Measurements from ENCODE around the gene TOP2A. TPM values are rescaled to one million over a fixed set of nuclear protein-coding genes. Genes with fewer than 3 reads are reported as not detected.

The TOP2A gene
- total RNA-seq, 1 experiment from 2014 or later: 237 TPM

DNA sequence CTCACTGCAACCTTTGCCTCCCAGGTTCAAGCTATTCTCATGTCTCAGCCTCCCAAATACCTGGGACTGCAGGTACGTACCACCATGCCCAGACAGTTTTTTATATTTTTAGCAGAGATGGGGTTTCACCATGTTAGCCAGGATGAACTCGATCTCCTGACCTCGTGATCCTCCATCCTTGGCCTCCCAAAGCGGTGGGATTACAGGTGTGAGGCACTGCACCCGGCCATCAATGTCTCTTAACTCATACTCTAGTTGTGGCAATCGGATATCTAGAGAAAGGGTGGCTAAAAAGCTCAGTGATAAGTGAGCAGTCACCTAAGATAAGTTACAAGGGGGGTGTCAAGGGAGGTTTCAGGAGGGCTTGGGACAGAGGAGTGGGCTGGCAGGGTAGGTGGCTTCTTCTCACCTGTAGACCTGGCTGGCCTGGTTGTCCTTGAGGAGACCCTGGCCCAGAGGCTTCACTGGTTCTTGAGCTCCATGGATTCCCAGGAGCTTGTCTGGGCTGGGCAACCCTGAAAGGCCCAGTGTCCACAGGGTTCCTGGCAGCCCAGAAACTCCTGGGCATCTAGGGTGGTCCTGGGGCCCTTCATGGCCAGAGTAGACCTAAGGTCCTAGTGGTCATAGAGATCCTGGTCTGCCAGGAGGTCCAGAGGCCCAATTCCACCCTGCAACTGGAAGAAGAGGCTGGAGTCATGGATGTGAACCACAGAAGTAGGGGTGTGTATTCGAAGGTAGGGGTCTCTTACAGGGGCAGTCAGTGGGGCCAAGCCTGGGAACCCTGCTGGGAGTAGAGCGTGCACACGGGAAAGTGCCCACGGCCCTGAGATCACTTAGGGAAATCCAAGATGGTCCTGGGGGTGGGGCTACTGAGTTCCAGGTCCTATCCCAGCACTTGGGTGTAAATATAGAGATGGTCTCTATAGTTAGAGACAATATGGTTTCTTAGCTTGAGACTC is 12.9 kb upstream of the TOP2A start:
- Mint-ChIP-seq H3K27ac (ENCODE audit: unreplicated experiment) (no peak overlapping the region), H3K36me3 (ENCODE audit: insufficient read depth, unreplicated experiment) (peaks cover 5% of the 10 kb centered on the region), H3K27me3 (ENCODE audit: insufficient read depth, unreplicated experiment) (no peaks in the 10 kb centered on the region), H3K4me3 (ENCODE audit: unreplicated experiment) (no peak overlapping the region), H3K9me3 (ENCODE audit: unreplicated experiment) (no peaks in the 10 kb centered on the region), H3K4me1 (ENCODE audit: low read depth, unreplicated experiment) (peaks cover 11% of the 10 kb centered on the region)
- Histone ChIP-seq H3K9me3 (peaks cover 6% of the 10 kb centered on the region), H3K27me3 (replicated peaks; ENCODE audit: control insufficient read depth, insufficient read depth, low read length) (no peaks in the 10 kb centered on the region), H3K4me3 (ENCODE audit: low read depth, low read length) (no peak overlapping the region), H3K4me1 (no peaks in the 10 kb centered on the region), H3K36me3 (ENCODE audit: control insufficient read depth, insufficient read depth, low read length) (no peaks in the 10 kb centered on the region)
- ChIA-PET POLR2A (interaction anchor here (0.5 to 1.2 kb wide), 2 partner anchors 12 to 250 kb away, joined by 3 read pairs; partner anchors contain the start of gene TOP2A), CTCF (no interaction called here)
- no TSS peak for BruUV-seq (replicated peaks)
- TF ChIP-seq CTCF (IDR thresholded peaks at IDR 0.05; ENCODE audit: insufficient read depth in 1 of 2, low read depth in 1 of 2, low read length in 1 of 2, severe bottlenecking in 1 of 2, unreplicated experiment in 1 of 2): no peak
- peak in 1 of 2 experiments; percentile 11 for DNase-seq
- intact Hi-C loops (cut with micrococcal nuclease; ENCODE audit: unreplicated experiment): no loop called here

DNA sequence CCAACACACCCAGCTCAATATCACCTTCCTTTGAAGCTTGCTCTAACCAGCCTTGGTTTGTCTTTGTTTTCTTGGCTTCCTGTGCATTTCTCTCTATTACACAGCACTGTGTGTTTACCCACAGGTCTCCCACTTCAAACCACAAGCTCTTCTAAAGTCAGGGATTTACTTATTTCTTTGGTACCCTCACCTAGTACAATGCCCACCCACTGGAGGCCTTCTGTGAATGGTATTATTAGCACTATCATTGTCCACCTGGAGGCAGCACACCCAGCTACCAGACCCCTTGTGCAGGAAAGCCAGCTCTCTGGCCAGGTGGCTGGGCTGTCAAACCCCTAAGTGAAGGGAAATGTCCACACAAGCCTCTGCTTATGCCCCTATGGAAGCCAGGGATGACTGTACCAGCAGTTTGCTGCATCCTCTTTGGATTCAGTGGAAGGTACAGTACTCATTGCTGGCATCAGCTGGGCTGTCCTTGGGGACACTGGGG is 9.4 kb upstream of the TOP2A start:
- no peaks in the 10 kb centered on the region for H3K36me3 ChIP-seq (ENCODE audit: control insufficient read depth, insufficient read depth, low read length)
- no peak overlapping the region for H3K4me3 Mint-ChIP-seq (ENCODE audit: unreplicated experiment)
- no peak for TF ChIP-seq CTCF (IDR thresholded peaks at IDR 0.05; ENCODE audit: insufficient read depth in 1 of 2, low read depth in 1 of 2, low read length in 1 of 2, severe bottlenecking in 1 of 2, unreplicated experiment in 1 of 2)
- no peaks in the 10 kb centered on the region for H3K27me3 Mint-ChIP-seq (ENCODE audit: insufficient read depth, unreplicated experiment)
- peaks cover 4% of the 10 kb centered on the region for H3K4me1 Mint-ChIP-seq (ENCODE audit: low read depth, unreplicated experiment)
- H3K9me3 Mint-ChIP-seq (ENCODE audit: unreplicated experiment): no peaks in the 10 kb centered on the region
- H3K36me3 Mint-ChIP-seq (ENCODE audit: insufficient read depth, unreplicated experiment): peaks cover 5% of the 10 kb centered on the region
- BruUV-seq (replicated peaks): no TSS peak
- no peak overlapping the region for H3K27ac Mint-ChIP-seq (ENCODE audit: unreplicated experiment)
- ChIA-PET POLR2A (no interaction called here), CTCF (interaction anchor here (0.6 to 1.3 kb wide), 4 partner anchors 29 to 106 kb away, joined by 3 to 7 read pairs (median 3); no protein-coding TSS in a partner anchor)
- DNase-seq: peak in 1 of 2 experiments; percentile 12
- no peak overlapping the region for H3K4me3 ChIP-seq (ENCODE audit: low read depth, low read length)
- intact Hi-C loops (cut with micrococcal nuclease; ENCODE audit: unreplicated experiment): no loop called here
- peaks cover 6% of the 10 kb centered on the region for H3K9me3 ChIP-seq
- no peaks in the 10 kb centered on the region; the same call in 1 of the 2 replicates for H3K4me1 ChIP-seq
- H3K27me3 ChIP-seq (replicated peaks; ENCODE audit: control insufficient read depth, insufficient read depth, low read length): no peaks in the 10 kb centered on the region

GRCh38 chr17:40425741-40426140 is 8.0 kb upstream of the TOP2A start:
- peak in 1 of 2 experiments; percentile 22 for DNase-seq
- POLR2A ChIA-PET: no interaction called here
- no peak overlapping the region for H3K4me3 Mint-ChIP-seq (ENCODE audit: unreplicated experiment)

More at GRCh38 chr17:40425741-40426140, 8.0 kb upstream of the TOP2A start:
- H3K4me1 ChIP-seq: no peaks in the 10 kb centered on the region; the same call in 1 of the 2 replicates
- no TSS peak for BruUV-seq (replicated peaks)
- Mint-ChIP-seq H3K27ac (ENCODE audit: unreplicated experiment) (no peak overlapping the region), H3K9me3 (ENCODE audit: unreplicated experiment) (no peaks in the 10 kb centered on the region), H3K36me3 (ENCODE audit: insufficient read depth, unreplicated experiment) (peaks cover 3% of the 10 kb centered on the region), H3K27me3 (ENCODE audit: insufficient read depth, unreplicated experiment) (no peaks in the 10 kb centered on the region), H3K4me1 (ENCODE audit: low read depth, unreplicated experiment) (no peaks in the 10 kb centered on the region)
- no peaks in the 10 kb centered on the region for H3K27me3 ChIP-seq (replicated peaks; ENCODE audit: control insufficient read depth, insufficient read depth, low read length)
- no peaks in the 10 kb centered on the region for H3K36me3 ChIP-seq (ENCODE audit: control insufficient read depth, insufficient read depth, low read length)
- H3K9me3 ChIP-seq: peaks cover 6% of the 10 kb centered on the region
- no peak overlapping the region for H3K4me3 ChIP-seq (ENCODE audit: low read depth, low read length)
- CTCF ChIA-PET: interaction anchor here (1.3 kb wide), 1 partner anchor 135 kb away, joined by 3 read pairs; no protein-coding TSS in a partner anchor
- no peak for TF ChIP-seq CTCF (IDR thresholded peaks at IDR 0.05; ENCODE audit: insufficient read depth in 1 of 2, low read depth in 1 of 2, low read length in 1 of 2, severe bottlenecking in 1 of 2, unreplicated experiment in 1 of 2)
- intact Hi-C loops (cut with micrococcal nuclease; ENCODE audit: unreplicated experiment): no loop called here
